ENCODE results near the gene ABHD12B.

GRCh38 chr14:50825307-50825706 is 46.5 kb upstream of the ABHD12B start:
- TF ChIP-seq CTCF (IDR thresholded peaks at IDR 0.05 in 8 of 11, conservative IDR thresholded peaks at IDR 0.05 in 3 of 11) (no peak), POLR2AphosphoS5 (IDR thresholded peaks at IDR 0.05) (no peak)

All from spleen (tissue), 7 donors.